SK-N-SH treated with all-trans-retinoic acid at 6 μM for 48 hours (cell line): ENCODE data around the gene CACNA1A.

Source experiments
- ATAC-seq: fragments of 200-7000 bp; cut with Tn5 transposase; 3 replicates; pipeline ENCODE4 v1.9.1; 2020; ENCODE audit warnings: mild to moderate bottlenecking, moderate library complexity
- ARNTL ChIP-seq: fragments of 450-650 bp; formaldehyde crosslinking; IDR thresholded peaks from 2 replicates; pipeline ENCODE4 v1.5.0; 2020; ENCODE audit warnings: low read depth, mild to moderate bottlenecking, moderate library complexity, borderline replicate concordance
- BACH2 ChIP-seq: fragments of 250-450 bp; sonication (Bioruptor Pico); IDR thresholded peaks from 2 replicates; pipeline ENCODE4 v1.9.0; 2021; ENCODE audit warnings: mild to moderate bottlenecking, borderline replicate concordance
- CSDC2 ChIP-seq: fragments of 250-450 bp; sonication (Bioruptor Pico); IDR thresholded peaks from 2 replicates; pipeline ENCODE4 v1.5.0; 2020; ENCODE audit warnings: mild to moderate bottlenecking, moderate library complexity
- ESRRG ChIP-seq: fragments of 250-450 bp; sonication (Bioruptor Pico); IDR thresholded peaks from 2 replicates; pipeline ENCODE4 v1.6.1; 2021; ENCODE audit warnings: mild to moderate bottlenecking
- ISL1 ChIP-seq: fragments of 250-450 bp; sonication (Bioruptor Pico); IDR thresholded peaks from 2 replicates; pipeline ENCODE4 v2.1.2; 2022; ENCODE audit warnings: mild to moderate bottlenecking, moderate library complexity
- OSR1 ChIP-seq: fragments of 250-450 bp; sonication (Bioruptor Pico); IDR thresholded peaks from 2 replicates; pipeline ENCODE4 v1.8.0; 2022; ENCODE audit warnings: moderate library complexity, mild to moderate bottlenecking, inconsistent platforms
- RARB ChIP-seq: fragments of 250-450 bp; sonication (Bioruptor Pico); IDR thresholded peaks from 2 replicates; pipeline ENCODE4 v1.8.0; 2021; ENCODE audit warnings: mild to moderate bottlenecking, moderate library complexity
- SNAI2 ChIP-seq: fragments of 250-450 bp; sonication (Bioruptor Pico); IDR thresholded peaks from 2 replicates; pipeline ENCODE4 v1.5.0; 2020; ENCODE audit warnings: mild to moderate bottlenecking, moderate library complexity
- TCF4 ChIP-seq: fragments of 250-450 bp; sonication (Bioruptor Pico); IDR thresholded peaks from 2 replicates; pipeline ENCODE4 v1.8.0; 2021; ENCODE audit warnings: mild to moderate bottlenecking, moderate library complexity, borderline replicate concordance
- TOX ChIP-seq: fragments of 250-450 bp; sonication (Bioruptor Pico); IDR thresholded peaks from 2 replicates; pipeline ENCODE4 v1.8.0; 2021; ENCODE audit warnings: mild to moderate bottlenecking, moderate library complexity, borderline replicate concordance
- ZC3H10 ChIP-seq: fragments of 250-450 bp; sonication (Bioruptor Pico); IDR thresholded peaks from 2 replicates; pipeline ENCODE4 v1.5.1; 2021; ENCODE audit warnings: mild to moderate bottlenecking, moderate library complexity
- ZFP3 ChIP-seq: fragments of 250-450 bp; sonication (Bioruptor Pico); IDR thresholded peaks from 2 replicates; pipeline ENCODE4 v1.5.0; 2020; ENCODE audit warnings: mild to moderate bottlenecking, moderate library complexity
- ZFP30 ChIP-seq: fragments of 450-650 bp; formaldehyde crosslinking; IDR thresholded peaks from 2 replicates; pipeline ENCODE4 v1.5.0; 2022; ENCODE audit warnings: mild to moderate bottlenecking, moderate library complexity
- ZNF565 ChIP-seq: fragments of 450-650 bp; formaldehyde crosslinking; conservative IDR thresholded peaks from 2 replicates; pipeline ENCODE4 v1.5.0; 2020; ENCODE audit warnings: low read depth, mild to moderate bottlenecking, moderate library complexity
- ZNF70 ChIP-seq: fragments of 450-650 bp; formaldehyde crosslinking; IDR thresholded peaks from 2 replicates; pipeline ENCODE4 v1.5.0; 2020; ENCODE audit warnings: mild to moderate bottlenecking, moderate library complexity
- ZNF8 ChIP-seq: fragments of 450-650 bp; formaldehyde crosslinking; IDR thresholded peaks from 2 replicates; pipeline ENCODE4 v1.5.0; 2020; ENCODE audit warnings: mild to moderate bottlenecking, moderate library complexity
- TF ChIP-seq, protein P1 (sequence below): fragments of 250-450 bp; sonication (Bioruptor Pico); IDR thresholded peaks from 2 replicates; pipeline ENCODE4 v1.8.0; 2020; ENCODE audit warnings: mild to moderate bottlenecking, moderate library complexity, borderline replicate concordance
- TF ChIP-seq, protein P2 (sequence below): fragments of 250-450 bp; sonication (Bioruptor Pico); IDR thresholded peaks from 2 replicates; pipeline ENCODE4 v1.5.0; 2020; ENCODE audit warnings: mild to moderate bottlenecking, moderate library complexity
- TF ChIP-seq, protein P3 (sequence below): fragments of 250-450 bp; sonication (Bioruptor Pico); IDR thresholded peaks from 2 replicates; pipeline ENCODE4 v1.5.1; 2021; ENCODE audit warnings: mild to moderate bottlenecking, moderate library complexity
- TF ChIP-seq, protein P4 (sequence below): fragments of 250-450 bp; sonication (Bioruptor Pico); IDR thresholded peaks from 2 replicates; pipeline ENCODE4 v1.8.0; 2021; ENCODE audit warnings: low read depth, mild to moderate bottlenecking, moderate library complexity, borderline replicate concordance
- TF ChIP-seq, protein P5 (sequence below): fragments of 250-450 bp; sonication (Bioruptor Pico); IDR thresholded peaks from 2 replicates; pipeline ENCODE4 v1.5.1; 2020; ENCODE audit warnings: low read depth, mild to moderate bottlenecking, moderate library complexity

Gene CACNA1A

DNA sequence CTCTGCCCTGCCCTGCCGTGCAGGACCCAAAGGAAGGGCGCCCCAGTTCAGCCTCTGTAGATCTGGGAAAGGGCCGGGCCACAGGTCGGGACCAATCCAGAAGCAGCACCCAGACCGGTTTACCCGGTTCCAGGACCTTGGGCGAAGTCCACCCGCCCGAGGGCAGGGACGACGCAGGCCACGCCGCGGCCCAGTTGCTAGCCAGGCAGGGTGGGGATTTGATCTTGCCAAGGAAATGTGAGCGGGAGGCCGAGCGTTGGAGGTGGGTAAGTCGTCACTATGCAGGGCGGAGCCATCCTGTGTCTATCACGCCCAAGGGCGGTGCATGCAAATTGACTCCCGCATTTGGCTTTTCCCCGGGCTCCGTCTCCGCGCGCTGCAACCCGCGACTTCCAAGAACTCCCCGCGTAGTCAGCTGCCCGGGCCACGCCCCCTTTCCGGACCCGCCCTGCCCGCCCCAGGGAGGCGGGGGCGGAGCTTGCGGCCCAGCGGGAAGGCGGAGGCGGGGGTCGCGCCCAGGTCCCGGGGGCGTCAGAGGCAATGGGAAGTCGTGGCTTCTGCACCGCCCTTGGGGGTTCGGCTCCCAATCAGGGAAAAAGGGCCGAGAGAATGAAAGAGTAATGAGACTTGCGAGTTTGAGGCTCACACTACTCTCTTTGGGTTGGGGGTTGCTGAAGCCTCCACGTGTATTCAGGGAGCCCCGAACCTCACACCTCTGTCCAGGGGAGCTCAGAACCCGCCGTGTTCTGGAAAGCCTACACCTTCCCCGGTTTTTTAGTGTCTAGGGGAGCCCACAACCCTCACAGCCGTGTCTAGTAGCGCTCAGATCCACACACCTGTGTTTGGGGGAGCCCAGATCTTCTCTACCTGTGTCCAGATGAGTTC lies 343.3 kb downstream of the CACNA1A start:
- peak; percentile 76 for ATAC-seq
- TF ChIP-seq ZNF8 (CRISPR knock-in tag), result no peak
- TF ChIP-seq, protein P1, sequence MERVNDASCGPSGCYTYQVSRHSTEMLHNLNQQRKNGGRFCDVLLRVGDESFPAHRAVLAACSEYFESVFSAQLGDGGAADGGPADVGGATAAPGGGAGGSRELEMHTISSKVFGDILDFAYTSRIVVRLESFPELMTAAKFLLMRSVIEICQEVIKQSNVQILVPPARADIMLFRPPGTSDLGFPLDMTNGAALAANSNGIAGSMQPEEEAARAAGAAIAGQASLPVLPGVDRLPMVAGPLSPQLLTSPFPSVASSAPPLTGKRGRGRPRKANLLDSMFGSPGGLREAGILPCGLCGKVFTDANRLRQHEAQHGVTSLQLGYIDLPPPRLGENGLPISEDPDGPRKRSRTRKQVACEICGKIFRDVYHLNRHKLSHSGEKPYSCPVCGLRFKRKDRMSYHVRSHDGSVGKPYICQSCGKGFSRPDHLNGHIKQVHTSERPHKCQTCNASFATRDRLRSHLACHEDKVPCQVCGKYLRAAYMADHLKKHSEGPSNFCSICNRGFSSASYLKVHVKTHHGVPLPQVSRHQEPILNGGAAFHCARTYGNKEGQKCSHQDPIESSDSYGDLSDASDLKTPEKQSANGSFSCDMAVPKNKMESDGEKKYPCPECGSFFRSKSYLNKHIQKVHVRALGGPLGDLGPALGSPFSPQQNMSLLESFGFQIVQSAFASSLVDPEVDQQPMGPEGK (CRISPR knock-in tag), result 0 out of 2 replicates have a peak, but pooled peaks have one; percentile 20

DNA sequence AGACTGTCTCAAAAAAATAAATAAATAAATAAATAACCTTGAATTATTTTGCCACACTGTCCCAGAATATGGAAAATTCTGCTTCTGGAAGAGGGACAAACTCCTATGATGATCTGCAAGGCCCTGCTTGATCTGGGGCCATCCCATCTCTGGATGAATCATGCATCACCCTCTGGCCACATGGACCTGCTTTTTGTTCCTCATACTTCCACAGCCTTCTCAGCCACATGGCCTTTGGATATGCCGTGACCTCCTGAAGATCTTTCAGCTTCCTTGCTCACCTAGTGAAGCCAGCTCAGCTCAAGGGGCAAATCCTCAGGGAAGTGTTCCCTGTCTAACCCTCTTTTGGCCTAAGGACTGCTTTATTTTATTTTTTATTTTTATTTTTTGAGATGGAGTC lies 345.7 kb downstream of the CACNA1A start:
- TF ChIP-seq, protein P2, sequence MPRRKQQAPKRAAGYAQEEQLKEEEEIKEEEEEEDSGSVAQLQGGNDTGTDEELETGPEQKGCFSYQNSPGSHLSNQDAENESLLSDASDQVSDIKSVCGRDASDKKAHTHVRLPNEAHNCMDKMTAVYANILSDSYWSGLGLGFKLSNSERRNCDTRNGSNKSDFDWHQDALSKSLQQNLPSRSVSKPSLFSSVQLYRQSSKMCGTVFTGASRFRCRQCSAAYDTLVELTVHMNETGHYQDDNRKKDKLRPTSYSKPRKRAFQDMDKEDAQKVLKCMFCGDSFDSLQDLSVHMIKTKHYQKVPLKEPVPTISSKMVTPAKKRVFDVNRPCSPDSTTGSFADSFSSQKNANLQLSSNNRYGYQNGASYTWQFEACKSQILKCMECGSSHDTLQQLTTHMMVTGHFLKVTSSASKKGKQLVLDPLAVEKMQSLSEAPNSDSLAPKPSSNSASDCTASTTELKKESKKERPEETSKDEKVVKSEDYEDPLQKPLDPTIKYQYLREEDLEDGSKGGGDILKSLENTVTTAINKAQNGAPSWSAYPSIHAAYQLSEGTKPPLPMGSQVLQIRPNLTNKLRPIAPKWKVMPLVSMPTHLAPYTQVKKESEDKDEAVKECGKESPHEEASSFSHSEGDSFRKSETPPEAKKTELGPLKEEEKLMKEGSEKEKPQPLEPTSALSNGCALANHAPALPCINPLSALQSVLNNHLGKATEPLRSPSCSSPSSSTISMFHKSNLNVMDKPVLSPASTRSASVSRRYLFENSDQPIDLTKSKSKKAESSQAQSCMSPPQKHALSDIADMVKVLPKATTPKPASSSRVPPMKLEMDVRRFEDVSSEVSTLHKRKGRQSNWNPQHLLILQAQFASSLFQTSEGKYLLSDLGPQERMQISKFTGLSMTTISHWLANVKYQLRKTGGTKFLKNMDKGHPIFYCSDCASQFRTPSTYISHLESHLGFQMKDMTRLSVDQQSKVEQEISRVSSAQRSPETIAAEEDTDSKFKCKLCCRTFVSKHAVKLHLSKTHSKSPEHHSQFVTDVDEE (CRISPR knock-in tag), result no peak
- TF ChIP-seq ISL1 (CRISPR knock-in tag), result no peak
- TF ChIP-seq SNAI2 (CRISPR knock-in tag), result no peak
- TF ChIP-seq, protein P3, sequence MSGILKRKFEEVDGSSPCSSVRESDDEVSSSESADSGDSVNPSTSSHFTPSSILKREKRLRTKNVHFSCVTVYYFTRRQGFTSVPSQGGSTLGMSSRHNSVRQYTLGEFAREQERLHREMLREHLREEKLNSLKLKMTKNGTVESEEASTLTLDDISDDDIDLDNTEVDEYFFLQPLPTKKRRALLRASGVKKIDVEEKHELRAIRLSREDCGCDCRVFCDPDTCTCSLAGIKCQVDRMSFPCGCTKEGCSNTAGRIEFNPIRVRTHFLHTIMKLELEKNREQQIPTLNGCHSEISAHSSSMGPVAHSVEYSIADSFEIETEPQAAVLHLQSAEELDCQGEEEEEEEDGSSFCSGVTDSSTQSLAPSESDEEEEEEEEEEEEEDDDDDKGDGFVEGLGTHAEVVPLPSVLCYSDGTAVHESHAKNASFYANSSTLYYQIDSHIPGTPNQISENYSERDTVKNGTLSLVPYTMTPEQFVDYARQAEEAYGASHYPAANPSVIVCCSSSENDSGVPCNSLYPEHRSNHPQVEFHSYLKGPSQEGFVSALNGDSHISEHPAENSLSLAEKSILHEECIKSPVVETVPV (CRISPR knock-in tag), result no peak
- no peak for TF ChIP-seq CSDC2 (CRISPR knock-in tag)
- no peak for TF ChIP-seq ESRRG (CRISPR knock-in tag)
- no peak for TF ChIP-seq RARB (CRISPR knock-in tag)
- TF ChIP-seq, protein P1 (CRISPR knock-in tag), result no peak
- TF ChIP-seq, protein P4, sequence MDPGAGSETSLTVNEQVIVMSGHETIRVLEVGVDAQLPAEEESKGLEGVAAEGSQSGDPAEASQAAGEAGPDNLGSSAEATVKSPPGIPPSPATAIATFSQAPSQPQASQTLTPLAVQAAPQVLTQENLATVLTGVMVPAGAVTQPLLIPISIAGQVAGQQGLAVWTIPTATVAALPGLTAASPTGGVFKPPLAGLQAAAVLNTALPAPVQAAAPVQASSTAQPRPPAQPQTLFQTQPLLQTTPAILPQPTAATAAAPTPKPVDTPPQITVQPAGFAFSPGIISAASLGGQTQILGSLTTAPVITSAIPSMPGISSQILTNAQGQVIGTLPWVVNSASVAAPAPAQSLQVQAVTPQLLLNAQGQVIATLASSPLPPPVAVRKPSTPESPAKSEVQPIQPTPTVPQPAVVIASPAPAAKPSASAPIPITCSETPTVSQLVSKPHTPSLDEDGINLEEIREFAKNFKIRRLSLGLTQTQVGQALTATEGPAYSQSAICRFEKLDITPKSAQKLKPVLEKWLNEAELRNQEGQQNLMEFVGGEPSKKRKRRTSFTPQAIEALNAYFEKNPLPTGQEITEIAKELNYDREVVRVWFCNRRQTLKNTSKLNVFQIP, result no peak
- TF ChIP-seq TCF4, result no peak
- TF ChIP-seq OSR1 (CRISPR knock-in tag), result no peak
- no peak for TF ChIP-seq ARNTL (CRISPR knock-in tag)
- no peak for TF ChIP-seq ZNF70 (CRISPR knock-in tag)
- no peak for TF ChIP-seq BACH2 (CRISPR knock-in tag)
- TF ChIP-seq ZNF565 (CRISPR knock-in tag), result no peak
- TF ChIP-seq TOX (CRISPR knock-in tag), result no peak
- TF ChIP-seq ZFP30 (CRISPR knock-in tag), result no peak
- TF ChIP-seq ZFP3 (CRISPR knock-in tag), result no peak
- no peak for TF ChIP-seq ZC3H10 (CRISPR knock-in tag)
- TF ChIP-seq, protein P5, sequence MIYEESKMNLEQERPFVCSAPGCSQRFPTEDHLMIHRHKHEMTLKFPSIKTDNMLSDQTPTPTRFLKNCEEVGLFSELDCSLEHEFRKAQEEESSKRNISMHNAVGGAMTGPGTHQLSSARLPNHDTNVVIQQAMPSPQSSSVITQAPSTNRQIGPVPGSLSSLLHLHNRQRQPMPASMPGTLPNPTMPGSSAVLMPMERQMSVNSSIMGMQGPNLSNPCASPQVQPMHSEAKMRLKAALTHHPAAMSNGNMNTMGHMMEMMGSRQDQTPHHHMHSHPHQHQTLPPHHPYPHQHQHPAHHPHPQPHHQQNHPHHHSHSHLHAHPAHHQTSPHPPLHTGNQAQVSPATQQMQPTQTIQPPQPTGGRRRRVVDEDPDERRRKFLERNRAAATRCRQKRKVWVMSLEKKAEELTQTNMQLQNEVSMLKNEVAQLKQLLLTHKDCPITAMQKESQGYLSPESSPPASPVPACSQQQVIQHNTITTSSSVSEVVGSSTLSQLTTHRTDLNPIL, result no peak
- TF ChIP-seq, all 23 proteins: peak for 0
- no peak for ATAC-seq
